ENCODE data around the gene CDK11B. TPM values are rescaled to one million over a fixed set of nuclear protein-coding genes. Genes with fewer than 3 reads are reported as not detected.

CDK11B gene
- total and polyA plus RNA-seq, 5 donors, result 18.8 to 27.0 (median 19.9) TPM

GRCh38 chr1:1624443-1625403 is 34.1 kb downstream of the CDK11B start:
- WGBS, result 65% methylated on average over 38 of the region's 38 CpGs
- Histone ChIP-seq H3K4me3 (ENCODE audit: low read length) (no peak overlapping the region), H3K27ac (ENCODE audit: low read length) (no peak overlapping the region), H3K4me1 (ENCODE audit: control insufficient read depth, insufficient read depth, low read length) (no peaks in the 10 kb centered on the region), H3K27me3 (ENCODE audit: control insufficient read depth, insufficient read depth) (no peaks in the 10 kb centered on the region), H3K9me3 (ENCODE audit: control insufficient read depth, low read length) (no peaks in the 10 kb centered on the region)
- ATAC-seq (peak; percentile 23), DNase-seq (peak; percentile 59 to 90 (median 87))
- intact Hi-C loops (cut with DNase I), result no loop called here

GRCh38 chr1:1623631-1624442 is 35.0 kb downstream of the CDK11B start:
- intact Hi-C loops (cut with DNase I), result no loop called here
- Histone ChIP-seq H3K4me1 (ENCODE audit: control insufficient read depth, insufficient read depth, low read length) (no peaks in the 10 kb centered on the region), H3K27me3 (ENCODE audit: control insufficient read depth, insufficient read depth) (no peaks in the 10 kb centered on the region), H3K9me3 (ENCODE audit: control insufficient read depth, low read length) (no peaks in the 10 kb centered on the region), H3K27ac (ENCODE audit: low read length) (no peak overlapping the region), H3K4me3 (ENCODE audit: low read length) (no peak overlapping the region)
- ATAC-seq (no peak), DNase-seq (peak in 2 of 3 donors; percentile 14 to 63)
- WGBS, result 94% methylated on average over 51 of the region's 51 CpGs

GRCh38 chr1:1623181-1623630 is 35.6 kb downstream of the CDK11B start:
- H3K27ac ChIP-seq (ENCODE audit: low read length), result no peak overlapping the region
- H3K9me3 ChIP-seq (ENCODE audit: control insufficient read depth, low read length), result no peaks in the 10 kb centered on the region
- intact Hi-C loops (cut with DNase I), result no loop called here

GRCh38 chr1:1622788-1623094 is 36.1 kb downstream of the CDK11B start:
- Histone ChIP-seq H3K27me3 (ENCODE audit: control insufficient read depth, insufficient read depth) (no peaks in the 10 kb centered on the region), H3K4me1 (ENCODE audit: control insufficient read depth, insufficient read depth, low read length) (no peaks in the 10 kb centered on the region), H3K4me3 (ENCODE audit: low read length) (no peak overlapping the region), H3K9me3 (ENCODE audit: control insufficient read depth, low read length) (no peaks in the 10 kb centered on the region), H3K27ac (ENCODE audit: low read length) (no peak overlapping the region)
- DNase-seq, result peak in 2 of 3 donors; percentile 15 to 42
- no peak for ATAC-seq
- intact Hi-C loops (cut with DNase I), result no loop called here
- 92% methylated on average over 17 of the region's 17 CpGs for WGBS

More at GRCh38 chr1:1623181-1623630, 35.6 kb downstream of the CDK11B start:
- DNase-seq (peak; percentile 12 to 71 (median 61)), ATAC-seq (no peak)
- 95% methylated on average over 33 of the region's 33 CpGs for WGBS
- no peaks in the 10 kb centered on the region for H3K4me1 ChIP-seq (ENCODE audit: control insufficient read depth, insufficient read depth, low read length)
- H3K4me3 ChIP-seq (ENCODE audit: low read length), result no peak overlapping the region
- H3K27me3 ChIP-seq (ENCODE audit: control insufficient read depth, insufficient read depth), result no peaks in the 10 kb centered on the region

GRCh38 chr1:1622010-1622787 is 36.6 kb downstream of the CDK11B start:
- no peak for ATAC-seq
- Histone ChIP-seq H3K27ac (ENCODE audit: low read length) (no peak overlapping the region), H3K4me3 (ENCODE audit: low read length) (no peak overlapping the region), H3K4me1 (ENCODE audit: control insufficient read depth, insufficient read depth, low read length) (no peaks in the 10 kb centered on the region), H3K27me3 (ENCODE audit: control insufficient read depth, insufficient read depth) (no peaks in the 10 kb centered on the region), H3K9me3 (ENCODE audit: control insufficient read depth, low read length) (no peaks in the 10 kb centered on the region)
- intact Hi-C loops (cut with DNase I), result no loop called here
- WGBS, result 80% methylated on average over 21 of the region's 21 CpGs
- peak; percentile 12 to 54 (median 47) for DNase-seq

GRCh38 chr1:1621173-1622009 is 37.4 kb downstream of the CDK11B start:
- peak; percentile 18 to 61 (median 40) for DNase-seq

GRCh38 chr1:1620433-1621139 is 38.2 kb downstream of the CDK11B start:
- WGBS, result 90% methylated on average over 16 of the region's 16 CpGs
- no peak overlapping the region for H3K4me3 ChIP-seq (ENCODE audit: low read length)
- intact Hi-C loops (cut with DNase I), result no loop called here
- no peaks in the 10 kb centered on the region for H3K27me3 ChIP-seq (ENCODE audit: control insufficient read depth, insufficient read depth)
- no peaks in the 10 kb centered on the region for H3K9me3 ChIP-seq (ENCODE audit: control insufficient read depth, low read length)
- ATAC-seq (no peak), DNase-seq (peak; percentile 15 to 65 (median 50))
- no peak overlapping the region for H3K27ac ChIP-seq (ENCODE audit: low read length)
- H3K4me1 ChIP-seq (ENCODE audit: control insufficient read depth, insufficient read depth, low read length), result peaks cover 7% of the 10 kb centered on the region

More at GRCh38 chr1:1621173-1622009, 37.4 kb downstream of the CDK11B start:
- Histone ChIP-seq H3K4me3 (ENCODE audit: low read length) (no peak overlapping the region), H3K27me3 (ENCODE audit: control insufficient read depth, insufficient read depth) (no peaks in the 10 kb centered on the region), H3K9me3 (ENCODE audit: control insufficient read depth, low read length) (no peaks in the 10 kb centered on the region), H3K4me1 (ENCODE audit: control insufficient read depth, insufficient read depth, low read length) (peaks cover 7% of the 10 kb centered on the region), H3K27ac (ENCODE audit: low read length) (no peak overlapping the region)
- intact Hi-C loops (cut with DNase I), result no loop called here
- ATAC-seq, result no peak
- WGBS, result 81% methylated on average over 31 of the region's 31 CpGs

- Histone ChIP-seq H3K4me3 (ENCODE audit: low read length) (no peak overlapping the region), H3K4me1 (ENCODE audit: control insufficient read depth, insufficient read depth, low read length) (peaks cover 7% of the 10 kb centered on the region), H3K27me3 (ENCODE audit: control insufficient read depth, insufficient read depth) (no peaks in the 10 kb centered on the region), H3K27ac (ENCODE audit: low read length) (no peak overlapping the region), H3K9me3 (ENCODE audit: control insufficient read depth, low read length) (no peaks in the 10 kb centered on the region)
- WGBS, result 73% methylated on average over 14 of the region's 14 CpGs
- intact Hi-C loops (cut with DNase I), result no loop called here
- ATAC-seq, result no peak
- peak; percentile 18 to 72 (median 67) for DNase-seq
Measured at GRCh38 chr1:1619917-1620361, 38.9 kb downstream of the CDK11B start.

- intact Hi-C loops (cut with DNase I), result no loop called here
- H3K9me3 ChIP-seq (ENCODE audit: control insufficient read depth, low read length), result no peaks in the 10 kb centered on the region
- H3K27me3 ChIP-seq (ENCODE audit: control insufficient read depth, insufficient read depth), result no peaks in the 10 kb centered on the region
- H3K27ac ChIP-seq (ENCODE audit: low read length), result no peak overlapping the region
- no peak overlapping the region for H3K4me3 ChIP-seq (ENCODE audit: low read length)
- 96% methylated on average over 9 of the region's 9 CpGs for WGBS
- ATAC-seq, result no peak
- peak; percentile 23 to 61 (median 49) for DNase-seq
- H3K4me1 ChIP-seq (ENCODE audit: control insufficient read depth, insufficient read depth, low read length), result peaks cover 10% of the 10 kb centered on the region
Measured at GRCh38 chr1:1618396-1619068, 40.3 kb downstream of the CDK11B start.

Measured in right cardiac atrium (tissue), 5 donors.